GM21737 (cell line): ENCODE results near the gene APOBEC2.
"Not testable (repeated sequence)": the region's sequence is repeated elsewhere in the genome, so short reads cannot be mapped to it uniquely, and the experiment has no call there.

Experiments used
- ATAC-seq: cut with Tn5 transposase; IDR thresholded peaks from one replicate; pipeline ENCODE4 v1.9.1; 2021; ENCODE audit warnings: mild to moderate bottlenecking, moderate library complexity; ENCODE audit not compliant: unreplicated experiment

APOBEC2 gene

DNA sequence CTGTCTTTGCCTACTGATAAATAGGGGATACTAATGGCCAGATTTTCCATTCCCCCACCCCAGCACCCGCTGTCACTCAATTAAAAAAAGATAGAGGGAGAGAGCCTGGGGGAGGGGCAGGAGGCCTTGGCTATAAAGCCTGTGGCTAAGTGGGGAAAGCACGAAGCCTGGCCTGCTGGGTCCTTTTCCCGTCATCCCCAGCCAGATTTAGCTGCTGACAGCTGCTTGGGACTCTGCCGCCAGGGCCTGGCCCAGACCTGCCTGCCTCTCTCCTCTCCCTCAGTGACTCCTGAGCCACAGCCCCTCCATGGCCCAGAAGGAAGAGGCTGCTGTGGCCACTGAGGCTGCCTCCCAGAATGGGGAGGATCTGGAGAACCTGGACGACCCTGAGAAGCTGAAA is at the start of gene APOBEC2:
Gene APOBEC2, plus strand, starts transcription at position 162 of the 400 bp plus-strand sequence. Its CDS starts 146 bp downstream, at position 308.
- ATAC-seq: no peak

DNA sequence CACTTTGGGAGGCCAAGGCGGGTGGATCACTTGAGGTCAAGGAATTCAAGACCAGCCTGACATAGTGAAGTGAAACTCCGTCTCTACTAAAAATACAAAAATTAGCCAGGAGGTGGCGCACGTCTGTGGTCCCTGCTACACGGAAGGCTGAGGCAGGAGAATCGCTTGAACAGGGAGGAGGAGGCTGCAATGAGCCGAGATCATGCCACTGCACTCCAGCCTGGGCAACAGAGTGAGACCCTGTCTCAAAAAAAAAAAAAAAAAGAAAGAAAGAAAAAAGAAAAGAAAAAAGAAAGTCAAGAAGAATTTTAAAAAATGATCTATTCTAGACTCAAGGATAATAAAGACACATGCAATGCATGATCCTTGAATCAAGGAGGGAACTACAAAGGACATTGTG is 46.8 kb upstream of the APOBEC2 start:
- ATAC-seq: not testable (repeated sequence)

DNA sequence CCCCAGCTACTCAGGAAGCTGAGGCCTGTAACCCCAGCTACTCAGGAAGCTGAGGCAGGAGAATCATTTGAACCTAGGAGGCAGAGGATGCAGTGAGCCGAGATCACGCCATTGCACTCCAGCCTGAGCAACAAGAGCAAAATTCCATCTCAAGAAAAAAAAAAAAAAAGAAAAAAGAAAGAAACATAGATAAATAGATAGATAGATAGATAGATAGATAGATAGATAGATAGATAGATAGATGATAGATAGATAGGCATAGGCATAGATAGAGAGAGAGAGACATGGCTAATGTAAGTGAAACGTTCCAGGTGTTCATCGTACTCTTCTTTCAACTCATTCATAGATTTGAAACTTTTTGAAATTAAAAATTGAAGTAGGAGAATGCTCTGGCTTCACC is 46.0 kb upstream of the APOBEC2 start:
- not testable (repeated sequence) for ATAC-seq

DNA sequence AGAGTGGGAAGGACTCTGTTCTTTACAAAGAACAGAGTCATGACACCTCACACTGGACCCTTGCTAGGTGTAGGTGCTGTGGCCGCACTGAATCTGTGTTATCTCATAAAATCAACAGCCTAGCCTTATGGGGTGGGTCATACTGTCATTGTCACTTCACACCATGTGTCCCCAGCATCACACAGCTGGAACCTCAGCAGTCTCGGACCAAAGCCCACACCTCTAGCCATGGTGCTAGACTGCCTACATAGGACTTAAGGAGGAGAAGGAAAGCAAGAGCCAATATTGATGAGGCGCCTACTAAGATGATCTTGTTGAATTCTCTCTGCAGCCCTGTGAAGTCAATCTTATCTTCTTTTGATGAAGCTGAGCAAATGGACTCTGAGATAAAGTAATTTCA is 45.0 kb upstream of the APOBEC2 start:
- no peak for ATAC-seq

DNA sequence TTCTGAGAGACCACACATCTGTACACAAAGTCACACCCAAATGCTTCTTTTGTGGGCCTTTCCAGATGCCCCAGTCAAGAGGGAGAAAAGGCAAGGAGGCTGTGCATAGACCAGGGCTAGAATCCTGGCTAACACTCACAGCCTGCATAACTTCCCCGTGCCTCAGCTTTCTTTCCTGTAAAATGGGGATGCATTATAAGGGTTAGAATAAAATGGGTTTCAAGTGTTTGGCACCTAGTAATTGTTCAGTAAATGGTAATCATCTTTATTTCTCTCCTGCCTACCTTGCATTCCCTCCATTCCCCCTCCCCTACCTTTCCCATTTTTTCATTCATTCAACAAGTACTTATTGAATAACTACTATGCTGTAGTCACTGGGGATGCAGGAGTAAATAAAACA is 43.3 kb upstream of the APOBEC2 start:
- ATAC-seq: no peak

DNA sequence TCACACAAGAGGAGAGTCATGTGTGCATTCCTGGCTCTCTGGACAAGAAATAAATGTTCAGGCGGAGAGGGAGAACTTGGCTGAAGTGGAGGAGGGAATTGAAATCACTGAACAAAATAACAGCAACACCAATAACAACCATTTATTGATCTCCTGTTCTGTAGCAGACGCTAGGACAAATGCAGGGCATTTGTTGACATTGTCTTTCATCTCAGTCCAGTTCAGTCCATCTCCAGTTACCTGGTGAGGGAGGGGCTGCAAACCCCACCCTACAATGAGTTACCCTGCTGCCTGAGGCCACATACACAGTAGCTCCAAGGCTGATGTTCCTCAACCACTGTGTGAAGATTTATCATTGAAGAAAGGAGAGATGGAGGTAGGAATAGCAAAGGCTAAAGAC is 41.3 kb upstream of the APOBEC2 start:
- no peak for ATAC-seq

DNA sequence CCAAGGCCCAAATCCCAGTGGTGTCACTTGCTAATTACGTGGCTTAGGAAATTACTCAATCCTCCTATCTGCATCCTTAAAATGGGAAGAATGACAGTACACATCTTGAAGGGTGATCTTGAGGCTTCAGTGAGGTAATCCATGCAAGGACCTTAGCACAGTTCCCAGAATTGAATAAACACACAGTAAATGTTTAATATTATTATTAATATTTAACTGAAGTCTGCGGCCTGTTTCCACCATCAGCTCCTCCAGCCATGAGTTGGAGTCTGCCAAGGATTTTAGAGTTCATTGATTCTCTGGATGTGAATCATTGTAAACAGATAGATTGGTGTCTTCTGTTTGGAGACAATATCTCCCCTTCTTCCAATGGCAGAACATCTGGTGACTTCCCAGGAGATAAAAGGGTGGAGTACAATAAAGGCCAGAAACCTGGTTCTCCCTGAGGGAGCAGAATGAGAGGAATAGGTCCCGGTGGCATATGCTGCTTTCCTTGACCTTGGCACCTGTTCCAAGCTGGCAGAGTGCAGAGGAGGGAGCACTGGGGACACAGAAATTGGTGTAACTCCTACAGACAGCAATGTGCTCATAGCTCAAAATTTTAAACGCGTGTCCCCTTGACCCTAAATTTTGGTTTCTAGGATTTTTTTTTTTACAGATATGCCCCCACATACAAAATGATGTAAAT is 39.4 kb upstream of the APOBEC2 start:
- ATAC-seq: no peak

DNA sequence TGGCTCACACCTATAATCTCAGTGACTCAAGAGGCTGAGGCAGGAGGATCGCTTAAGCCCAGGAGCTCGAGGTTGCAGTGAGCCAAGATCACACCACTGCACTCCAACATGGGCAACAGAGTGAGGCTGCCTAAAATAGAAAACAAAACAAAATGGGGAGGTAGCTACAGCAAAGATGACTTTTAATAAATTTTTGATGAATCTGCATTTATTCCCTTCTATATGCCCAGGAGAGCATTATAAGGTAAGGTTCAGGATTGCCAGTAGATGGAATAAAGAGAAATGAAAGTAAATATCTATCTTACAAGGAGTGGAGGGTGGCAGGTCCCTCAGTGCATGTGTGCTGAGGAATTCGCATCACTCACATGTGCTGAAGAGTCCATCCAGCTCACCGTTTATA is 38.2 kb upstream of the APOBEC2 start:
- ATAC-seq: no peak

DNA sequence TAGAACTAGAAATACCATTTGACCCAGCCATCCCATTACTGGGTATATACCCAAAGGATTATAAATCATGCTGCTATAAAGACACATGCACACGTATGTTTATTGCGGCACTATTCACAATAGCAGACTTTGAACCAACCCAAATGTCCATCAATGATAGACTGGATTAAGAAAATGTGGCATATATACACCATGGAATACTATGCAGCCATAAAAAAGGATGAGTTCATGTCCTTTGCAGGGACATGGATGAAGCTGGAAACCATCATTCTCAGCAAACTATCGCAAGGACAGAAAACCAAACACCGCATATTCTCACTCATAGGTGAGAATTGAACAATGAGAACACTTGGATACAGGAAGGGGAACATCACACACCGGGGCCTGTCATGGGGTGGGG is 37.1 kb upstream of the APOBEC2 start:
- not testable (repeated sequence) for ATAC-seq

DNA sequence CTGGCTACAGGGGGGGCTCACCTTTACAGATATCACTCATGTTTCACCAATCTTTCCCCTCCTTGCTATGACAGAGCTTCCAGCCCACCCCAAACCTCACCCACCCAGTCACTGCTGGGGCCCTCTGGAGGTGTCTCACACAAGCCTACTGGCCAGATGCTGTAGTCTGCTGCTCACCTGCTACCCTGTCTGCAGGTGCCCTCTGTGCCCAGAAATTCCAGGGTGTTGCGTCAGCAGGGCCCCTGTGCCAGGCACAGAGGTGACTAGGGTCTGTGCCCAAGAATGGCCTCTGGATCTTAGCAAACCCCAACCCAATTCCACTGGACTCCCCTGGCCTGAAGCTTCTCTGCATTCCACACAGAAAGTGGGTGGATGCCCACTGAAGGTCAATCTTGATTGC is 35.3 kb upstream of the APOBEC2 start:
- ATAC-seq: no peak

DNA sequence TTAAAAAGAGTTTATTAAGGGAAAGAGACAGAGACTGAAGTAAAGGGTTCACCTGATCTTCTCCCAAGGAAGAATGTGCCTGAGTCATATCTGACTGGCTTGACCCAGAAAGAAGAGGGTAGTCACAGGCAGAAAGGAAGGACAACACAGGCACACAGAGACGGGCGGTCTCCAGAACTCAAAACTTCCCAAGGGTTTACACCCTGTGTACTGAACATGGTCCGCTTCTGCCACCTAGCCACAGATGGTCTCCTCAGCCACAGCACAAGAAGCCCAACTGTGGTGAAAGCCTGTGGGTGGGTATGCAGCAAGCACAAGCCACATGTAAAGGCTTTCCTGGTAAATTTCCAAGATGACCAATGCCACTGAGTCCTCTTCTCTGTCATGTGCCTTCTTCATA is 31.2 kb upstream of the APOBEC2 start:
- no peak for ATAC-seq

DNA sequence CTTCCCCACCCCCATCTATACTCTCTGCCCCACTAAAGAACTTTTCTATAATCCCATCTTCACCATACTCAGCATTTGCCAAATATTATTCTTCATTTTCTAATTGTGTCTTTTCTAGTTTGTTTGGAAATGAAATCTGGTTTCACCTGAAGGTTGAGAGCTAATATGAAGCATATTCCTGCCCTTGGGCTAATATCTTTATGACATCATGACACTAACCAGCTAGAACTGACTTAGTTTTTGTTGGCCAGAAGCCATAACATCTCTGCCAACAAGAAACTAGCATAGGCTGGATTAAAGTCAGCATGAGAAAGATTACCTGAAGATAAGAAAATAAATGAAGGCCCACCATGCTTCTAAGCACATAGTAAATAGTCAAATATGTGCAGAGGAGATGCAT is 30.7 kb upstream of the APOBEC2 start:
- ATAC-seq: no peak

DNA sequence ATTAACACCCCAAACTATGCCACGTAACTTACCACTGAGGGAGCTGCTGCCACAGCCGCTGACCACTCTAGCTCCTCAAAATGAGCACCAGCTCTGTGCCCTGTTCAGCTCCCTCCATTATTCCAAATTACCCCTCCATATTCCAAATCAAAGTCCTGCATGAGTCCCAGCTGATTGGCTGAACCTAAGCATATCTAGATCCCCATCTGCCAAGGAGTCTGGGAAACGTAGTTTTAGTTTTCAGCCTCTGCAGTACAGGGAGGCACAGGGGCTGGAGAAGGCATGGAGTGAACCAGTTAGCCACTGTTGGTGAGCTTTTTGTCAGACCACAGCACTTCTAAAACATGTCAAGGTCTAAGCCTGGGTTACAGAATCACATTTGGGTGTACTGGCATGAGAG is 29.9 kb upstream of the APOBEC2 start:
- no peak for ATAC-seq

DNA sequence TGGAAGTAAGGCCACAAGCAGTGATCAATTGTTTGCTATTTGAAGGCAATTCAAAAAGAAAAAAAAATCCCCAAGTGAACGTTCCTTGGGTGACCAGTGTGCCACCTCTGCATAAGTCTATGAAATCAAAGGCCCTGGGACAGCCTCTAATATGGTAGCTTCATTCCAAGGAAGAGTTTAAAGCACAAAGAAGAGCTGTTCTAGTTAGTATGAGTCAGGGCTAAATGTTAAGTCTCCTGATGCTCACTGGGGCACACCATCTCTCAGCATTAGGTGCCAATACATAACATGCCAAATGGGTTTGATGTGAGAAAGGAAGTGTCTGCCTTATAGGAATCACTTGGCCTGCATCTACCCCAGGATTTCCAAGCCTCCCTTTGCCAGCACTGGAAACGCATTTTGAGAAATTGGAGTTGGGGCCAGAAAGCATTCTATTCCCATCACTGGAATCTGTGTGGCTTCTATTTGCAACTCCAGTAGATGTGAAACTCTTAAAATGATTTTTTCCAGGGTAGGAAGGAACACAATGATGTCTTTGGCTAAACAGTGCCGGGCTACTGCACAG is 27.0 kb upstream of the APOBEC2 start:
- no peak for ATAC-seq

DNA sequence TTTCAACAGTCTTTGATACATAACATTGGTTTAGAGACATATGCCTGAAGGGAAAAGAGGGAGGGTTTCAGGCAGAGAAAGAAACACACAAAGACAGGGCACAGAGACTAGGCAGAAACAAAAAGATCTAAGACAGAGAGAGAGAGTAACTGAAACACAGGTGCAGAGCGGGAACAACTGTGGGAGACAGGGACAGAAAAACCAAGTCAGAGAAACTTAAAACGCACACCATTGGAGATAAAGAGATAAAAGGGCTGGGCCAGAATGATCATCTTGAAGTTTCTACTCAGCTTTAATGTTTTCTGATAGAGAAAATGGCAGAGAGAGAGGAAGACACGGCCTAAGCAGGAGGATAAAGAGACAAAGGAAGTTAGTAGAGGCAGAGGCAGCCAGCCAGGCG is 25.8 kb upstream of the APOBEC2 start:
- ATAC-seq: no peak

DNA sequence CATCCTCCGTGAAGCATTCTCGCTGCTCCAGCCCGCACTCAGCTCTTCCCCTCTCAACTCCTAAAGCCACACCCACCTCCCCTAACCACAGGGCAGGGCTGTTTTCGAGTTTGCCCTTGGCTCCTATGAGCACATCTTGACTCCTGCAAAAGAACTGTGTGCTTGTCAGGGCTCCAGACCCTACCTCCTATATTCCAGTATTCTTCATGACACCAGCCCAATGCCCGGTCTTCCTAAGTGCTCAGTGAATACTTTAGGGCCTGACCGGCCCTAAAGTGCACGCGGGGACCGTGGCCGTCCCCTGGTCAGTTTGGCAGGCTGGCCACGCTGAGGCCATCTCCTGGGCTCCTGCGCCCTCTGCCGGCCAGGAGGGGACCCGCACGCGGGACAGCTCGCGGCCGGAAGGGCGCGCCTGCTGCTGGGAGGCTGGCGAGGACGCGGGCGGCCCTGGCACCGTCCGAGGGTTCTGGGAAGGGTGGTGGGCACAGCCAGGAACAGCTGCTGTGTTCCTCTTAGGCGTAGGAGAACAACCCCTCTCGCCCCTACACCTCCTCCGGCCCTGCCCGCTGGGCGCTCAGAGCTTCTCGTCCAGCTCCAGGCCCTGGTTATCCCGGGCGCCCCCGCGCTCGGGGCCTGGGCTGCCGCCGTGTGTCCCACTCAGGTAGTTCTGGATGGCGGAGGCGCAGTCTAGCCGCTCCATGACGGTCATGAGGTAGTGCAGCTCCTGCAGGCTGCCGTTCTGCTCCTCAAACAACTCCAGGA is 25.0 kb upstream of the APOBEC2 start:
- peak; percentile 94 for ATAC-seq

DNA sequence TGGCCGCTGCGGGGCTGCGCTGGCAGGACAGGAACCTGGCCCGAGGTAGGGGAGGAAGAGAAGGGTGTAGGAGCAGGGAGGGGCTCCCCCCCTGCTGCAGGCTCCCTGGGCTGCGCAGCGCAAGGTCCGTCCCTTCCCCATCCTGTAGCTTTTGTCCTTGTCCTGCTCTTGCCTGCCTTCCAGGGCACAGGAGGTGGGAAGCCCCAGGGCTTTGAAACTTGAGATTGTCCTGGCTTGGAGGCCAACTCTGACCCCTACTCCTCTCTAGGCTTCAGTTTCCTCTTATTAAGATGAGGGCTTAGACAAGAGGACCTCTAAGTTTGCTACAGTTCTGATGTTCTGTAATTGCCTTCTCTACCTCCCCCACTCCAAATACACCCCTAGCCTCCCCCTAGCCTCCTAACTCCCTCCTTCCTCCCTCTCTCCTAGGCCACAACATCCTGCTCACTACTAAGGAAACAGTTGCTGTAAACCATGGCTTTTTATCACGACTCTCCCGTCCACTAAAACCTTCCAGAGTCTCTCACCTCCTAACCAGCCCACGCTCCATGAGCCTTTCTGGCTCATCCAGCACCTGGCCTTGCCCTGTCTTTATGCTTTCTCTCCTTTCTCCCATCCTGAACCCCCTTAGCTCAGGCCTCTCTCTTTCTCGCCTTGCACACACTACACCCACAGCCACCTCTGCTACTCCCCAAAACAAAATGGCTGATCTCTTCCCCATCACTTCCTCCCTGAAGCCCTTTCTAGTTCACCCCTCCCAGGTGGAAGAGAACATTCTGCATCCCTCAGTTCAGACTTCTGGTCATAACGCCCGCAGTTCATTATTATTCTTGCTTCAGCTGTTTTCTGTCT is 24.2 kb upstream of the APOBEC2 start:
- peak; percentile 26 for ATAC-seq

DNA sequence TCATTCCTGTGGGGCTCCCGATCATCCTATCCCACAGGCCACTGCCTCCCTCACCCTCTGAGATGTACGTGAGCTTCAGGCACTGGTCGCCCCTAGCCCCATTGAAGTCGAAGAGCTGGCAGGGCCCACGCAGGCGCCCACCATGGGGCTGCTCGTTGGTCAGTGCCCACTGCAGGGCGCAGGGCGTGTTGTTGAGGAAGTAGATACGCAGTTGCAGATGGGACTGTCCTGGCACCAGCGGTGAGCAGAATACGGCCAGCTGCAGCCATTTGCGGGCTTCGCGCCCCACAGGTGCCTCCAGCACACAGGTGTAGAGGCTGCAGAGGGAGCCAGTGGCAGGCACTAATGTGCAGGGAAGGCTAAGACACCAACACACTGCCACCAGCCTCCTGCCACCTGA is 20.2 kb upstream of the APOBEC2 start:
- no peak for ATAC-seq

DNA sequence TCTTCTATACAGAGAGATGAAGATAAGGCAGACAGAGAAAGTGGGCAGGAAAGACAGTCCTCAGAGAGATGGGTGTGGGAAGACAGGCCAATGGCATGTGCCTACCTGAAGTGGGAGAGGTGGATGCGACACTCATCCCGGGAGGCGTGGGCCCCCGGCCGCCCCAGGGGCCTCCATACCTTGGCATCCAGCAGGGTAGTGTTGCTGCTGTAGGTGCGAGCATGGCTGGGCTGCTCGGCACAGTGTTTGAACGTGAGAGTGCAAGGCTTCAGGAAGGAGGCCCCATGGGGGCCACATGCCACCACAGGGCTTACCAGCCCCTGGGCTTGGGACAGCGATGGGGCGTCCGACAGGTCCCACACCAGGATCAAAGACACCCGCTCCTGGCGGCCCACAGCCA is 19.2 kb upstream of the APOBEC2 start:
- ATAC-seq: no peak

DNA sequence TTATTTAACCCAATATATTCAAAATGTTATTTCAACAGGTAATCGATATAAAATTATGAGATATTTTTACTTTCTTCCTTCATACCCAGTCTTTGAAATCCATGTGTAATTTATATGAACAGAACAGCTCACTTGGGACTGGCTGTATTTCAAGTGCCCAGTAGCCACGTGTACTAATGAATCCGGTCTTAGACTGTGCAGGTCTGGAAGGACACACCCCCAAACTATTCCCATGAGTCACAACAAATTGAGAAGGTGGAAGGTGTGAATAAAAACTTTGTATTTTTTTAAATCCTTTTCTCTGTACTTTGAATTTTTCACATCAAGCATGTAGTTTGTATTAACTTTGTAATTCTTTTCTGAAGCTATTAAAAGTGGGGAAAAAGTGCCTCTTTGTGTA is 16.8 kb upstream of the APOBEC2 start:
- ATAC-seq: no peak

DNA sequence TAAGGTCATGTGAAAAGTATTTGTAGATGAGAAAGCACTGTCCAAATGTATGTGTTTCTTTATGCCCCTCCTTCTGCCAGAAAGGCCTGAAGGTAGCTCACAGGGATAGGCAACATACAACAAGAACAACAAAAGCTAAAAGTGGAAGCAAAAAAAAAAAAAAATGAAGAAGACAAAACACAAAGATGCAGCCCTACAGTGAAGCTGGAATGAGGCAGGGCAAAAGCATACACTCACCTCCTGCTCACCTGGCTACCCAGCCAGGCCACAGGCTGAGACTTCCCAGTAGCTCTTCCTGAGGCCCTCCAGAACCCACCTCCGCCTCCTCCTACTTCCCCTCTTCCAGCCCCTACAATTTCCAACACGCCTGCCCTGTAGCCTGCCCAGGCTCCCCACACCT is 16.4 kb upstream of the APOBEC2 start:
- ATAC-seq: no peak
